GM21360 (cell line): ENCODE results near the gene OLFML2B.

Experiments used
- ATAC-seq: cut with Tn5 transposase; IDR thresholded peaks from one replicate; pipeline ENCODE4 v1.9.1; 2021; ENCODE audit warnings: mild to moderate bottlenecking, moderate library complexity; ENCODE audit not compliant: unreplicated experiment

The OLFML2B gene

GRCh38 chr1:161981735-161982506 is 41.7 kb downstream of the OLFML2B start:
- no peak for ATAC-seq

DNA sequence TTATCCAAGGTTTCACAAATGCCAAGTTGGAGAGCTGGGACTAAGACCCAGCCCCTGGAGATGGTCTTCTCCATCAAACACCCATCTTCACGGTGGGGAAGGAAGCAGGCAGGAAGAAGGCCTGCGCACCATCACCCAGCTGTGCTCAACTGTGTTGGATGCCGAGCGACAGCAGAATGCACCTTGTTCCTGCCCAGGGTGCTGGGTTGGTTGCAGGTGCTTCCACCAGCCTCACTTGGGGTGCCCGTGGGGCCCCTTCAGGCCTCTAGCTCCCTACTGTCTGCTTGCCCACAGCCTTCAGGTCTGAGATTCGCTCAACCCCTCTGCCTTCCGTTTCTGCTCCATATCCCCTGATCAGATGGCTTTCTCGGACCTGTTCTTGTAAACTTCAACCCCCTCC is 42.5 kb downstream of the OLFML2B start:
- ATAC-seq, result no peak

- ATAC-seq, result no peak
These were observed 45.5 kb downstream of the OLFML2B start for GRCh38 chr1:161978011-161978790.

DNA sequence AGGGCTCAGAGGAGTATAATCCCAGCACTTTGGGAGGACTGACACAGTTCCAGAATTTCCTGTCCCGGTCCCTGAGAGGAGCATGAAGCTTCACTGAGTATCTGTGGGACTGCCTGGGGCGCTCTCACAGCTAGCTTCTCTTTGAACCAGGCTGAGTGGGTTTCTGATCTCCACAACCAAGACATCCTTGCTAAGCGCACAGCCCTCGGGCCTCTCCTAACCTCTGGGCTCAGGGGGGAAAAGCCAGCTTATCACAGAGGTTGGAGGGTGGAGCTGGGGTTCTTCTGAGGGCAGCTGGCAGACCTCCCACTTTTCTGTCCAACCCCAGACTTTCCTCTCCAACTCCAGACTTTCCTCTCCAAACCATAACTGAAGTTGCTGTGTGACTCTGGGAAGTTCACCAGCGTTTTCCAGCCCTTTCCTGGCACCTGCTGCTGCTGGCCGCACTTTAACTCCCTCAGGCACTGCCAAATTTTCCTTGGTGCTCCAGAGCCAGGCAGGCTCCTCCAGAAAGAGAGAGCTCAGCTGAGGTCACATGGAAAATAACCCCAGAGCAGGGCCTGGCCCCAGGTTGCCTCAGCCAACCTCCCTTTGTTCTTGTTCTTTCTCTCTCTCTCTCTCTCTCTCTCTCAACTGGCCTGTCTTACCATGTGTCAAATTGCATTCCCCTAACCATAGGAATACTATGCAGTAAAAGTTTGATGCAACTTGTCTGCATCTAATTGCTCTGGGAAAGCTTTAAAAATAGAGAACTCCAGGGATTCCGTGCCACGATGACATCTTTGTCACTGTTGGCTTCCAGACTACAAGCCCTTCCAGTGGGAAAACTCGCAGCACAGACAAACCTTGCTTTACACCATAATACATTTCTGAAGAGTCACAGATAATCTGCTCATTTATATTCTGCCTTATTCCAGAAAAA is 49.5 kb downstream of the OLFML2B start:
- ATAC-seq, result no peak

GRCh38 chr1:161972828-161973227 is 50.8 kb downstream of the OLFML2B start:
- ATAC-seq, result no peak

- no peak for ATAC-seq
These were observed 53.0 kb downstream of the OLFML2B start for GRCh38 chr1:161970633-161971032.

DNA sequence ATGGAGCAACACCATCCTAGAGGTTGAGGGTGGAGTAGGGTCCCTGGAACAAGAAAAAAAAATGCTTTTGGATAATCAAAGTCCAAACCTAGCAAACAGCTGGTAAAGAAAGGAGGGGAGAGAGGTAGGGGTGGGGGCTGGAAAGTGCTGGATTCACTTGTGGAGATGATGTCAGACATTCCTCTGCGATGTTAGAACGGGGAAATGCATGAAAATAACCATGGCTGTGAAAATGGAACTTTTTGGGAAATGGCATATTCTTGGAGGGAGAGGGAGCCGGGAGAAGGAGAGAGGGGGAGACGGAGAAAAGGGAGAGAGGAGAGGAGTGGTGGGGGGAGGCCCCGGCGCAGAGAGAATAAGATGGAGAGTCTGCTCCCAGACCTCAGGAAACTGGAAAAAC is 53.6 kb downstream of the OLFML2B start:
- no peak for ATAC-seq

DNA sequence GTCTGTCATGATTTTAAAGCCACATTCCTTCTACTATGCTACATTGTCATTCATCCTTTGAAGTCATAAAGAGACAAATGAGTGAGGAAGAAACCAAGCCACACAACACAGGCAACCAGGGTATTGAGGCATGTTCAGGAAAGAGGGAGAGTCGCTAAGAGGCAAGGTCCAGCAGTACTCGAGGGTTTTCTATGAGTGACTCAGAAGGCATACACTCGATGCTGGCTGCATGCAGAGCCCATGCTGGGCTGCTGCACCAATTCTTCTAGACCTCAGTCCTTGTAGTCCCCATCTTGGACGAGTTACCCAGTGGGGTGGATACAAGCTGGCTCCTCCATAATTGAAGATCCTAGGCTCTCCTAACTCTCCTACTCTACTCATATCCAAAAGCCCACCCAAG is 57.6 kb downstream of the OLFML2B start:
- no peak for ATAC-seq

- peak; percentile 92 for ATAC-seq
These were observed 61.4 kb downstream of the OLFML2B start for GRCh38 chr1:161962091-161962887.

DNA sequence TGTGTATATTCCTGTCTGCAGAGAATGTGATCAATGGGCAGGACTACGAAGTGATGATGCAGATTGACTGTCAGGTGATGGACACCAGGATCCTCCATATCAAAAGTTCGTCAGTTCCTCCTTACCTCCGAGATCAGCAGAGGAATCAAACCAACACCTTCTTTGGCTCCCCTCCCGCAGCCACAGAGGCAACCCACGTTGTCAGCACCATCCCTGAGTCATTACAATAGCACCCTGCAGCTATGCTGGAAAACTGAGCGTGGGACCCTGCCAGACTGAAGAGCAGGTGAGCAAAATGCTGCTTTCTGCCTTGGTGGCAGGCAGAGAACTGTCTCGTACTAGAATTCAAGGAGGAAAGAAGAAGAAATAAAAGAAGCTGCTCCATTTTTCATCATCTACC is 65.2 kb downstream of the OLFML2B start:
- ATAC-seq, result no peak

- no peak for ATAC-seq
These were observed 66.7 kb downstream of the OLFML2B start for GRCh38 chr1:161956930-161957329.

DNA sequence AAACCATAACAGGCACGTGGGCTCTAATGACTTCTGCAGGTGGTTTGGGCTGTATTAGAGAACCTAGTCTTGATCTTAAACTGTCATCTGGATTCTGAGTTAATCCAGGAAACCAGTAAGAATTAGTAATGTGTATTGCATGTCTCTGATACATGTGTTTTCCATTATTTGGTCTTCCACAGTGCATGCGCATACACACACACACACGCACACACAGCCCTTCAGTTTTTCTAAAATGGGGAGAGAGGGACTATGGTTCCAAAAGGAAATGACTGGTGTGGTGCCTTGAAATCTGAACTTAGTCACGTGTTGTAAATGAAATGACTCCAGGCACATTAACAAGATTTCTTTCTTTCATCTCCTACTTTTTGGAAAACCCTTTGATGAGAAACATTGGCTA is 67.6 kb downstream of the OLFML2B start:
- ATAC-seq, result no peak

DNA sequence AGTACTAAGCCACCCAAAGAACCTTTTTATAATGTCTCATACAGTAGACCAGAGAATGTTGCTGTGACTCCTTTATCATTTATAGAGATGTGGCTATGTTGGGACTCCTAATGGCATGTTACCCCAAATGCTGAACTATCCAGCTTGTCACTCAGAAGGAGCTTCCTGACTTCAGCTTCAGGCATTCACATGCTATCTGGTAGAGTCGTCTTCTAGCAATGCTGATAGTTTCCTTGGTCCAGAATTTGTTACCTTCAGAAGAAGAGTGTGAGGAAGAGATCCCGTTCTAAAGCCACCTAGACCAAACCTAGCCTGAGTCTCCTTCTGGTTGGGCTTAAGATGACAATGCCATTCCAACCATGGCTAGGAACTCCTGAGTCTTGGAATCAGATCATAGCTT is 68.1 kb downstream of the OLFML2B start:
- no peak for ATAC-seq

GRCh38 chr1:161954466-161954865 is 69.2 kb downstream of the OLFML2B start:
- no peak for ATAC-seq

DNA sequence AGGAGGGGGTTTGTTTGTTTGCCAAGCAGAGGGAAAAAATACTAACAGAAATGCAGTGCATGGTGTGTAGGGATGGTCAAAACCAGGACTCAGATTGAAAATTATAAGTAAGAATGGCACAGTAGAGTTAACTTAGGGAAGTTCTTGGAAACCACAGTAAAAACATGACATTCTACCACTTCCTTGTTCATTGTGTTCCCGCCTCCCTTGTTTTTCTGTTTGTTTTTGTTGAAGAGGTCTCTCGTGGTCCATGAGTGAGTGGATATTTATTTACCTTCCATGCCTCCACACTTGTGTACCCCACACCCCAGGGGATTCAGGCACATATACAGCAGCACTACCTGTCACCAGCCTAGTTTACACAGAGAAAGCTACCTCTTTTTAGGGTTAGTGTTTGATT is 69.6 kb downstream of the OLFML2B start:
- no peak for ATAC-seq

DNA sequence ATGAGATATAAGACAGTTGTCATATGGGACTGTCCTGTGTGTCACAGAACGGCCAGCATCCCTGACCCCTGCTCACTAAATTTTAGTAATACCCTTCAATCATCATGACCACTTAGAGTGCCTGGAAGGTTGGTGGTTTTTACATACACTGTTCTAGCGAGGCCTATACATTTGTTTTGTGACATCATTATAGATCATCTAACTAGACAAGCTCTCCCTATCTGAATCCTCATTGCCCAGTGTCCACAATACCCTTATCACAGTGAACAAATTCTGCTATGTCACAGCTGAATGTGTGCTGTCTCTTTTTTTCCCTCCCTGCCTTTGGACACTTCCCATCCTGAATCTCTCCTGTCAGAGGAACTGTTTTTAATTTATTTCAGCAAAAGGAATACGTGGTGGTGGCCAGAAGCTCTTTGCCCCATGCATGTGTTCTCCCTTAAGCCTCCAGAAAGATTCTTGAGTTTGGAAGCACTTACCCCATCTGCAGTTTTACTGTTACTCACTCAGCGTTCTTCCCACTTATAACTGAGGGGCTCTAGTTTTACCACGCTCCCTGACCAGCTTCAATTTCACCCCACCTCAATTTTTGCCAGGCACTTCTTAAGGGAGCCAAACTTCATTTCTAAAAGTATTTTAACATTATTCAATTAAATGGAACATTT is 70.3 kb downstream of the OLFML2B start:
- no peak for ATAC-seq

GRCh38 chr1:161952607-161953172 is 71.0 kb downstream of the OLFML2B start:
- no peak for ATAC-seq

DNA sequence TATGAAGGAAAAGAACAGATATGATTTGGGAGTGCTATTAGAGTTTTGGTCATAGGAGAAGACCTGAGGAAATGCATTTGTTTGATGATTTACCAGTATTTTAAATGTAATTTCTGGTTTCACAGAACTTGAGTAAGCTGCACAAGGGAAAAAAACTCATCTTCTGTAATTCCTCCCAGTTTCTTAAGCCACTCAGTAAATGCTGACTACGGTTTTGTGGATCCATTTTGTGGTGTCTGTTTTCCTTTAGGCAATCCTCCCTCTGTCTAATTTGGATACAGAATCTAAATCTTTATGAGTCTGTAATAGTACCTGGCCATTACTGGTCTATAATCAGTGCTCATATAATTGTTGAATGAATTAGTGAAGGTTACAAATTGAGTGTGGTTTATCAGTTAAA is 72.0 kb downstream of the OLFML2B start:
- ATAC-seq, result no peak

DNA sequence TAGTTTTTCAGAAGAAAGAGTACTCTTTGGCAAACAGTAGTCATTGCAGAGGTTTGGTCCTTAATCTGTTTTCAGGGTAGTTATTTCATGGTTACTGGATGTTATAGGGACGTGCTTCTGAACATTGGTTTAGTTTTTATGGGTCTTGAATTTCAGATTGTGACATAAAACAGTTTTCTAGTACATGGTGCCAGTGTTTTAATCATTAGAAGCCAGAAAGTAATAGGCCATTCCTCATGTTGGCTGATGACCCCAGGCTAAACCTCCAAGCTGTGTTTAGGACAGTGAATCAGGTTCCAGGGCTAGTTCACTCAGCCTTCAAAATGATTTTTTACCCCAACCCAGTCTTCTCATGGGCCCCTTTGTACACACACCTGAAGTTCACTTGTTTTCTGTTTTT is 73.3 kb downstream of the OLFML2B start:
- ATAC-seq, result no peak

DNA sequence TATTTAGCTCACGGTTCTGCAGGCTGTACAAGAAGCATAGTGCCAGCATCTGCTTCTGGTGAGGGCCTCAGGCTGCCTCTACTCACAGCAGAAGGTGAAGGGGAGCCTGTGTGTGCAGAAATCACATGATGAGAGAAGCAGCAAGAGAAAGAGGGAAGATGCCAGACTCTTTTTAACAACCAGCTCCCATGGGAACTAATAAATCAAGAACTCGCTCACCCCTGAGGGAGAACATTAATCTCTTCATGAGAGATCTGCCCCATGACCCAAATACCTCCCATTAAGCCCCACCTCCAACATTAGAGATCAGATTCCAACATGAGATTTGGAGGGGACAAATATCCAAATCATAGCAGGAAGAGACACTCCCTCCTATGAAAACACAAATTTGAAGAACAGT is 74.1 kb downstream of the OLFML2B start:
- ATAC-seq, result no peak
